Measurements from ENCODE around the gene LCMT1.

DNA sequence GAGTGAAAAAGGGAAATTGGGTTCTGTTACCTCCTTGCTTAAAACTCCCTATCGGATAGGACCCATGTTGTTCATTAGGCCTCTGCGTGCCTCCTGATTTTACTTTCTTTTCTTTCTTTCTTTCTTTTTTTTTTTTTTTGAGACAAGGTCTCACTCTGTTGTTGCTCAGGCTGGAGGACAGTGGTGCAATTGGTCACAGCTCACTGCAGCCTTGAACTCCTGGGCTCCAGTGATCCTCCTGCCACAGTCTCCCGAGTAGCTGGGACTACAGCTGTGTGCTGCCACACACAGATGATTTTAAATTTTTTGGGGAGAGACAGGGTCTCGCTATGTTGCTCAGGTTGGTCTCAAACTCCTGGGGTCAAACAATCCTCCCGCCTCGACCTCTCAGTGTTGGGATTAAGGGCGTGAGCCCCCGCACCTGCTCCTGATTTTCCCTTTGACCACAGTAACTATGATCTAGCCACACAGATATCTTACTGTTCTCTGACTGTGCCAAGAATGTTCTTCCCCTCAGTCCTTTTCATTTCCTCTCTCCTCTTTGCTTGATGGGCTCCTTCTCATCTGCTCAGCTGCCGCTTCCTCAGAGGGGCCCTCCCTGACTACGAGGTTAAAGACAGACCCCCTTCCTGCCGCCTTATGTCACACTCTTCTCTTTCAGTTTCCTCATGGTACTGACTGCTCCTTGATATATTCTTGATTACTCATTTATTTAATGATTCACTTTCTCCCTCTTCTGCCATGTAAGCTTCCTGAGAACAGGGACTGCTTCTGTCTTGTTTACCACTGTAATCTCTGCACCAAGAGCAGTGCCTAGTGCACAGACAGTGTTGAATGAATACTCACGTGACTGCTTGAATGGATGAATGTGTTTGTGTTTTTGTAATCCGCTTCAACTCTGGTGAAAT, 44.3 kb downstream of the LCMT1 start:
- TF ChIP-seq, protein P1, sequence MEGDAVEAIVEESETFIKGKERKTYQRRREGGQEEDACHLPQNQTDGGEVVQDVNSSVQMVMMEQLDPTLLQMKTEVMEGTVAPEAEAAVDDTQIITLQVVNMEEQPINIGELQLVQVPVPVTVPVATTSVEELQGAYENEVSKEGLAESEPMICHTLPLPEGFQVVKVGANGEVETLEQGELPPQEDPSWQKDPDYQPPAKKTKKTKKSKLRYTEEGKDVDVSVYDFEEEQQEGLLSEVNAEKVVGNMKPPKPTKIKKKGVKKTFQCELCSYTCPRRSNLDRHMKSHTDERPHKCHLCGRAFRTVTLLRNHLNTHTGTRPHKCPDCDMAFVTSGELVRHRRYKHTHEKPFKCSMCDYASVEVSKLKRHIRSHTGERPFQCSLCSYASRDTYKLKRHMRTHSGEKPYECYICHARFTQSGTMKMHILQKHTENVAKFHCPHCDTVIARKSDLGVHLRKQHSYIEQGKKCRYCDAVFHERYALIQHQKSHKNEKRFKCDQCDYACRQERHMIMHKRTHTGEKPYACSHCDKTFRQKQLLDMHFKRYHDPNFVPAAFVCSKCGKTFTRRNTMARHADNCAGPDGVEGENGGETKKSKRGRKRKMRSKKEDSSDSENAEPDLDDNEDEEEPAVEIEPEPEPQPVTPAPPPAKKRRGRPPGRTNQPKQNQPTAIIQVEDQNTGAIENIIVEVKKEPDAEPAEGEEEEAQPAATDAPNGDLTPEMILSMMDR (IDR thresholded peaks at IDR 0.05) = no peak
- TF ChIP-seq, protein P2, sequence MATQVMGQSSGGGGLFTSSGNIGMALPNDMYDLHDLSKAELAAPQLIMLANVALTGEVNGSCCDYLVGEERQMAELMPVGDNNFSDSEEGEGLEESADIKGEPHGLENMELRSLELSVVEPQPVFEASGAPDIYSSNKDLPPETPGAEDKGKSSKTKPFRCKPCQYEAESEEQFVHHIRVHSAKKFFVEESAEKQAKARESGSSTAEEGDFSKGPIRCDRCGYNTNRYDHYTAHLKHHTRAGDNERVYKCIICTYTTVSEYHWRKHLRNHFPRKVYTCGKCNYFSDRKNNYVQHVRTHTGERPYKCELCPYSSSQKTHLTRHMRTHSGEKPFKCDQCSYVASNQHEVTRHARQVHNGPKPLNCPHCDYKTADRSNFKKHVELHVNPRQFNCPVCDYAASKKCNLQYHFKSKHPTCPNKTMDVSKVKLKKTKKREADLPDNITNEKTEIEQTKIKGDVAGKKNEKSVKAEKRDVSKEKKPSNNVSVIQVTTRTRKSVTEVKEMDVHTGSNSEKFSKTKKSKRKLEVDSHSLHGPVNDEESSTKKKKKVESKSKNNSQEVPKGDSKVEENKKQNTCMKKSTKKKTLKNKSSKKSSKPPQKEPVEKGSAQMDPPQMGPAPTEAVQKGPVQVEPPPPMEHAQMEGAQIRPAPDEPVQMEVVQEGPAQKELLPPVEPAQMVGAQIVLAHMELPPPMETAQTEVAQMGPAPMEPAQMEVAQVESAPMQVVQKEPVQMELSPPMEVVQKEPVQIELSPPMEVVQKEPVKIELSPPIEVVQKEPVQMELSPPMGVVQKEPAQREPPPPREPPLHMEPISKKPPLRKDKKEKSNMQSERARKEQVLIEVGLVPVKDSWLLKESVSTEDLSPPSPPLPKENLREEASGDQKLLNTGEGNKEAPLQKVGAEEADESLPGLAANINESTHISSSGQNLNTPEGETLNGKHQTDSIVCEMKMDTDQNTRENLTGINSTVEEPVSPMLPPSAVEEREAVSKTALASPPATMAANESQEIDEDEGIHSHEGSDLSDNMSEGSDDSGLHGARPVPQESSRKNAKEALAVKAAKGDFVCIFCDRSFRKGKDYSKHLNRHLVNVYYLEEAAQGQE (IDR thresholded peaks at IDR 0.05; ENCODE audit: insufficient read depth in 1 of 2, low read depth in 2 of 2, low read length in 1 of 2) = no peak
- no peak for TF ChIP-seq POLR2AphosphoS5 (IDR thresholded peaks at IDR 0.05; ENCODE audit: low read depth, low read length)
